GM19395 (cell line): ENCODE data around the gene TIMP3.
"Not testable (repeated sequence)": the region's sequence is repeated elsewhere in the genome, so short reads cannot be mapped to it uniquely, and the experiment has no call there.

Experiments
- ATAC-seq: cut with Tn5 transposase; IDR thresholded peaks from one replicate; pipeline ENCODE4 v1.9.1; 2021; ENCODE audit warnings: mild to moderate bottlenecking, moderate library complexity; ENCODE audit not compliant: unreplicated experiment

The TIMP3 gene

DNA sequence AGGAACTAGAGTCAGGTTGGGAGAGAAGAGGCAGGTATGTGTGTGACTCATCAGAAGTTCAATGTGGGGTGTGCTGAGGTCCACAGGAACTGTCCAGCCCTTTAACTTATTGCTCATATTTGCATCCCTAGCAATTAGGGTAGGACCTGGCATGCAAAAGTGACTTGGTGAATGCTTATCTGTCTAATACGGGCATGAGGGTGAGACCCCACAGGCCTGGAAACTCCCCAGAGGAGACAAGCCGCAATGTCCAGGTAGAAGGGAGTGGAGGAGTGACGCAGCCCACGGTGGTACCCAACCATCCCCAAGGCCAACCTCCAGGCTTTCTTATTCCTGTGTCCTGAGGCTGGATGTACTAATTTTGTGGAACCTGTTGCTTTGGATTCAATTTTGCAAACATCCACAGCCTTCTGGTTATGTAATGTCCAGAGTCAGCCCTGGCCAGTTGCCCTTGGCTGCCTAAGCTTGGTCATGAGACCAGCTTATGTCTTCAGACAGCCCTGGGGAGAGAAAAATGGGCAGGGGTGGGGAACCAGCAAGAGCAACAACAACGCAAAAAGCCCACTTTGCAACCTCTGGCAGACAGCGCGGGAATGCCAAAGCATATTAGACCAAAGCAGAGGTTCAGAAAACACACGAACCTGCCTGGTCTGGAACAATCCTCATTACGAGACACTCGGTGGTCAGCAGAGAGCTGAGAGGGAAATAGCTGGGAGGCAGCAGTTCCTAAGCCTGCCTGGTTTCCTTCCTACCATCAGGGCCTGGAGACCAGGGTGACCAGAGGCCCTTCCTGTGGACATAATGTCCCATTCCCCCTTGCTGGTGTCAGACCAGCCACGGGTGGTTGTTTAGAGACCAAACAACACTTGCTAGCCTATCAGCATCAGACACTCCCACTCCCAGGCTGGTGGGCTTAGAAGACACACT, 49.3 kb downstream of the TIMP3 start:
- ATAC-seq = no peak

DNA sequence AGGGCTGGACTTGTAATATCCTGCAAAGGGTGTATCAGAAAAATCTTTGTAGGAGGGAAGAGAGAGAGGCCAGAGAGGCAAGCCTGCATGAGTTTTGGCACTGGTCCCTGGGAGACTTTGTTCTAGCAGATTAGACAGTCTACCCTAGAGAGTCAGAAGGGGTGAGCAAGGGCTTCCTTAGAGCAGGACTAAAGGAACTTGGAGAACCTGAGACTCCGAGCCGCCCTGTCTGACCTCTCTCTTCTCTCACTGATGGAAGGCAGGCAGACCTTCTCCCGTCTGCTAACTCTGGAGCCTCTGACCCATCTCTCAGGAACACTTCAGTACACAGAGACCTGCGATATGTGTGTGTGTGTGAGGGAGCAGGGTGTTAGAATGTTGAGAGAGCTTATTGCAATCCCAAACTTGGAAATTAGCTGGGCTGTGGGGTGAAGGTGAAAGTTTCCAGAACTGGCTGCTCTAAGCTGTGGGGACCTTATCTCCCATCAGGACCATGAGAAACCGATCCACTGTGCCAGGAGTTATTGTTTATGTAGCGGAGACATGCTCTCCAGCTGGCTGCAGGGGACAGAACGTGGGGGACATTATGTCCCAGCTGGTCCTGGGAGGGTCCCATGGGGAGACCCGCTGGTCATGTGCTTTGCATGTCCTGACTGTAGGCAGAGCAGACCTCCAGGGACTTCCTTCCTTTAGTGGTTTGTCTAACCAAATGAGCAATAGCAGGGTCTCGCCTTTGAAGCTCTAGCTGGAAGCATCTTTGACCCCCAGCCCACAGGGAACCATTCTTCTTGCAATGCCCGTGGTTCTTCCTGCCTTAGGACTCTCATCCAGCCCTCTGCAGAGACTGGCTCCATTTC, 51.1 kb downstream of the TIMP3 start:
- ATAC-seq = no peak

DNA sequence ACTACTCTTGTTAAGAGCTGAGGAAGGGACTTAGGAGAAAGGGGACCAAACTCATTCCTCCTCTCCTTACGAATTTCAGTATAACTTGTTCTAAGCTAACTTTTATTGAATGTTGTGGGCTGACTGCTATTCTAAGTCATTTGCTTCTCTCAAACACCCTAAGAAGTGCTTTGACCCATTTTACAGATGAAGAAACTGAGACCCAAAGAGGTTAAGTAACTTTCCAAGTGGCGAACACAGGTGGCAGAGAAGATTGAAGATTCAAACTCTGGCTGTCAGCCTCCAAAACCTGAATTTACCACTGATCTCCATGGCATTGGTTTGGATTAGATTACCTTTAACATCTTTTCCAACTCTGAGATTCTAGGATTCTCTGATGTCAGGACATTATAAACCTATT, 52.2 kb downstream of the TIMP3 start:
- no peak for ATAC-seq

DNA sequence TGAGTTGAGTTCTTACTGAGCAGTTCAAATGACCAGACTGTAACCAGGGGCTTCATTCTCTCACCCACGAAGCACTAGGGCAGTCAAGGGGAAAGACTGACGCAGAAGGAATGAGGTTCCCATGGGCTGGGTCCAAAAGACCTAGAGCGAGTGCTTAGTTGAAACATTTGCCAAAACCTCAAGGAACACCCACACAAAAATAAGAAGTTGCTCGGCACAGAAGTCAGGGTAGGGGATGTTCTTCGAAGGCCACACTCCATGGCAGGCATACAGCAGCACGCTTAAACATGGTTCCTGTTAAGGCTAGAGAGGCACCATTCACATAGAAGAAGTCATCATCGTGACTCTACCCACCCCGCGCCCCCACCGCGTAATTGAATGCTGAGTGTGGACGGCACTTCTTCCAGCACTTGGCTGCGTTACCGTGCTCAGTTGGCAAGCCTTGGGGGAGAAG, 52.9 kb downstream of the TIMP3 start:
- ATAC-seq = no peak

DNA sequence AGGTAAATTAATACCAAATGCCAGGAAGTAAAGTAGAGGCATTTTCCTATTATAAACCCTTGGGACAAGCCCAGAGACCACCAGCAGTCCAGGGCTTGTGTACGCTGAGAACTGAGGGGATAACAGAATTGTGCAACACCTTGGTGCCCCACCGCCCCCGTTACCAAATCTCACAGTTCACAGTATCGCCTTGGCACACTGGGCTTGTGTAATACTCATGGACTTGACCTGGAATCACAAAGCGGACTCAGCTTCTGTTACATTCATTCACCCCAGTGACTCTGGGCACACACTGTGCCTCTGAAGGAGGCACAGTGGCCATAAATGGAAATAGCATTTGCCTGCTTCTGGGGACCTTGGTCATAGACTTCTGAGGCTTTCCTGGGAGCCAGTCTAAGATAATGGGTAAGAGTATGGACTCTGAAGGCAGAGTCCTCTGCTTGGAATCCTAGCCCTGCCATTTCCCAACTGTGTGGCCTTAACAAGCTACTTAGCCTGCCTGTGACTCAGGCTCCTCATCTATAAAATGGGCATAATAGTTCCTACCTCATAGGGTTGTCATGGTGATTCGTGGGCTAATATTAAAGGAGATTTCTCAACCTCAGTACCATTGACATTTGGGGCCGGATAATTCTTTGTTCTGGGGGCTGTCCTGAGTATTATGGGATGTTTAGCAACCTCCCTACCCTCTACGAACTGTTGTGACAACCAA, 53.7 kb downstream of the TIMP3 start:
- no peak for ATAC-seq

DNA sequence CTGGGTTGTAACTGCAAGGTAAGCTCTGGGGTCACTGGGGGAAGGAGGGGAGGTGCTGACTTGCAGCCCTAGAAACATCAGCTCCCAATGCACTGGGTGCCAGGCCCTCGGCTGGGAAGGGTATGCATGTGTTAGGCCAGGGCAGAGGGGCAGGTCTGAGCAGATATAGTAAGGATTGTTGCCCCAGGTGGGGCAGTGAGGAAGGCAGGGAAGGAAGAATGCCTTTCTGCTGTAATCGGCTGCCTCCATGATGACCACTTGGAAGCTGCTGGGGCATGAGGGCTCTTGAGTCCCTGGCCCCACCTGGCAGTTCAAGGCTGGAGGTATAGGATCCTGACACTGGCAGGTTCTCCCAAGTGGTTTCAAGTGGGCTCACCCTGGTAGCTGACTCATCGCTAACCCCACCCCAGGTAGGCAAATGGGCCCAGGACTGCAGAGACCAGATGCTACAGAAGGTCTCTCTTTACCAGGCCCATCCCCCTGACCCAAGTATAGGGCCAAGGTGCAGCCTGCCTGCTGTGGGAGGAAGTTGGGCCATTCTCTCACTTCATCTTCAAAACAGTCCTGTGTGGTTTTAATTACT, 56.7 kb downstream of the TIMP3 start:
- no peak for ATAC-seq

DNA sequence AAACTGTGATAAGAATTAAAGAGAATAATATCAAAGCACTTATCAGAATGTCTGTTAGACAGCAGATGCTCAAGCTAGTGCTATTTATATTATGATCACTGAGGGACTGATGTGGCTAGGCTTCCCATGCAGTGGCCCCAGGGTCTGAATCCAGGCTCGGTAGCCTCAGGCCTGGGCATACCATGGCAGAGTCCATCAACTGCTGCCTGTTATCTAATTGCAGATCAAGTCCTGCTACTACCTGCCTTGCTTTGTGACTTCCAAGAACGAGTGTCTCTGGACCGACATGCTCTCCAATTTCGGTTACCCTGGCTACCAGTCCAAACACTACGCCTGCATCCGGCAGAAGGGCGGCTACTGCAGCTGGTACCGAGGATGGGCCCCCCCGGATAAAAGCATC, 57.5 kb downstream of the TIMP3 start:
- no peak for ATAC-seq

DNA sequence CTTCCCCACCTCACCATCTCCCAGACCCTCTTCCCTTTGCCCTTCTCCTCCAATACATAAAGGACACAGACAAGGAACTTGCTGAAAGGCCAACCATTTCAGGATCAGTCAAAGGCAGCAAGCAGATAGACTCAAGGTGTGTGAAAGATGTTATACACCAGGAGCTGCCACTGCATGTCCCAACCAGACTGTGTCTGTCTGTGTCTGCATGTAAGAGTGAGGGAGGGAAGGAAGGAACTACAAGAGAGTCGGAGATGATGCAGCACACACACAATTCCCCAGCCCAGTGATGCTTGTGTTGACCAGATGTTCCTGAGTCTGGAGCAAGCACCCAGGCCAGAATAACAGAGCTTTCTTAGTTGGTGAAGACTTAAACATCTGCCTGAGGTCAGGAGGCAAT, 58.2 kb downstream of the TIMP3 start:
- no peak for ATAC-seq

DNA sequence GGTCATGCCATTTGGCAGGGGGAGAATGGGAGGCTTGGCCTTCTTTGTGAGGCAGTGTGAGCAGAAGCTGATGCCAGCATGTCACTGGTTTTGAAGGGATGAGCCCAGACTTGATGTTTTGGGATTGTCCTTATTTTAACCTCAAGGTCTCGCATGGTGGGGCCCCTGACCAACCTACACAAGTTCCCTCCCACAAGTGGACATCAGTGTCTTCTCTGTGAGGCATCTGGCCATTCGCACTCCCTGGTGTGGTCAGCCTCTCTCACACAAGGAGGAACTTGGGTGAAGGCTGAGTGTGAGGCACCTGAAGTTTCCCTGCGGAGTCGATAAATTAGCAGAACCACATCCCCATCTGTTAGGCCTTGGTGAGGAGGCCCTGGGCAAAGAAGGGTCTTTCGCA, 59.8 kb downstream of the TIMP3 start:
- ATAC-seq = no peak

DNA sequence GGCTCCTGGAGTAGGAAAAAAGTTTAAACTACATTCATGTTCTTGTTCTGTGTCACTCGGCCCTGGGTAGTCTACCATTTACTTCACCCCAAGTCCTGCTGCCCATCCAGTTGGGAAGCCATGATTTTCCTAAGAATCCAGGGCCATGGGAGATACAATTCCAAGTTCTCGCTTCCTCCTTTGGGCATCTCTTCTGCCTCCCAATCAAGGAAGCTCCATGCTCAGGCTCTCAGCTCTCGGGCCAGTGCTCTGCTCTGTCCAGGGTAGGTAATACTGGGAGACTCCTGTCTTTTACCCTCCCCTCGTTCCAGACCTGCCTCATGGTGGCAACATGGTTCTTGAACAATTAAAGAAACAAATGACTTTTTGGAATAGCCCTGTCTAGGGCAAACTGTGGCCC, 60.6 kb downstream of the TIMP3 start:
- no peak for ATAC-seq

DNA sequence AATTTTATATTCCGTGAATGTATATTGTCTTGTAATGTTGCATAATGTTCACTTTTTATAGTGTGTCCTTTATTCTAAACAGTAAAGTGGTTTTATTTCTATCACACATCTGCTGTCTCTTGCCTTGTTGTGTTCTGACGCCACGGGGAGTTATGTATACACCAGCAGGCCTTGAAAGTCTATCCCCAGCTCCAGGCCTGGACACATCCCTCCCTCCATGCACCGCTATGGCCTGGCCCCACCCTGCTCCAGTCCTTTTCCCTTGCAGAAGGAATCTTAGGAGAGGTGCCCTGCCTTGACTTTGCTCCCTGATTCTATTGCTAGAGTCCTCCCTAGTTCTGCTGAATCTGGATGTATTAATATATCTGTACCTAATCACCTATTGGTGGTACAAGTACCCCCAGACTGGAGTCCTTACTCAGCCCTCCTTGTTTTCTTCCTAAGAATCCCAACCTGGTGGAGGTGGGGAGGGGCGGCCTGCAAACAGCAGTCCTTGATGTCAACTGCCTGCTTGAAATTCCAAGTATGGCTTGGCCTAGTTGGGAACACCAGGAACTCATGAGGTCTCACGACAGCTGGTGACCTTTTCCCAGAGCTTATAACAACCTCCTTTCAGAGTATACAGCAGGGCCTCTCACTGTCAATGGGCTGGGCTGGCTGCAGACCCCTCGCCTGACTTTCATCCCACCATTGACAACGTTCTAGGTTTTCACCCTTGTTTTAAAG, 61.6 kb downstream of the TIMP3 start:
- no peak for ATAC-seq

DNA sequence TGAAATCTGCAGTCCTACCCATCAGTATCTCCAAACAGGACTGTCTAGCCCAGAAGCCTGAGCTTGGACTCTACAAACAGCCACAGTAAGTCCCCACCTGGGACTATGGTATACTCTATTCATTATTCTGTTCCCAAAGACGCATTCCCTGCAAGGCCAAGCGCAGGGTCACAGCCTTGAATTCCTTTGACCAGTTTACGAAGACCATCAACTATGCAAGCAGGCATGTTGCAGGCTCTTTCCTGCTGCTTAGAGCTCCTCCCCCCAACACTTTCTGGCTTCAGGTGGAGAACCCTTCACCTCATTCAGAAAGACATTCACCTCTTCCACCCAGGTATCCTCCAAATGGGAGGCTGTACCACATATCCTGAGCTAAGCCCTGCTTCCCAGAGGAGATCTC, 62.5 kb downstream of the TIMP3 start:
- no peak for ATAC-seq

DNA sequence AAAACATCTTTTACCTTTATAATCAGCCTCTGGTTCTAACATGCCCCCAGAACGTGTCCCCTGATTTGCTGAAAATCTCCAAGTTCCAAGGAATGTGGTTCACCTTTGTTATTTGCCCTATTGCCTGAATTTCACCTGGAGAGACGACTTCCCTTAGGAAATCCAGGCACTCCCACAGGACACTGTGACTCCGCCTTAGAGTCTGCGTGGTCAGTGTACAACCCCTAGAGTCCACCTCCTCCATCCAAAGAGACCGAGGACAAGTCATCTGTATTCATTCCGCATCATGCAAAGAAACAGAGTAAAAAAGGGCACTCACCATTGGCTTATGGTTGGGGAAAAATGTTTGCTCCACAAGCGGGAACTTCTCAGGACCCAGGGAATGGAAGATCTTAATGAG, 63.1 kb downstream of the TIMP3 start:
- ATAC-seq = no peak

DNA sequence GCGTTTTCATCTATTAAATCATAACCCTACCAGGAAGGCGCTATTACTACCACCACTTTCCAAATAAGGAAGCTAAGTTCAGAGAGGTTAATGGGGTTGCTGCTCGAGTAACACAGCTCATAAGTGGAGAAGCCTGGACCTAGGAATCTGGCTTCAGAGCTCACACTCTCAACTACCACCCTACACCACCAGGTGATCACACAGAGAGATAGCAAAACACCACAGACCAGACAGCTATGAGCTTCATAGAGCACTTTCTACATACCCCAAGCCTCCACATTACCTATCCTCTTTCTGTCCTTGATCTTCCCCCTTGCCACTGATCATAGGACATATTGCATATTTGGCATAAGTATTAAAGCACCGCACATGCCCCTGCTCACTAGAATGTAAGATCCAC, 65.4 kb downstream of the TIMP3 start:
- no peak for ATAC-seq

DNA sequence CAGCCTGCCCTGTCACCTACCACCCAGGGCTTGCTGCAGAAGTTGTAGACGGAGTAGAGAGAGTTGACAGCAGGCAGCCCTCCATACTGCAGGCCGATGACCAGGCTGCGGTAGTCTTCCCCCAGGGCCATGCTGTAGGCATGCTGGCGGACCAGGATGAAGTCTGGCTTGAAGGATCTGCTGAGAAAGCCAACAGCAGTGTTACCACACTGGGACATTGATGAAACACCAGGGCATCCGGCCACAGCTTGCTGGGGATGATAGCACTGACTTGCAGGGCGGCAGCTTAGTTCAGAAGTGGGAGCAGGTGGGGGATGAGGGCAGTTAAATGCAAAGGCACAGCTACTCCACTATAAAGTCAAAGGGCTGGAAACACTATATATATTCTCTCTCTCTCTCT, 67.4 kb downstream of the TIMP3 start:
- no peak for ATAC-seq

DNA sequence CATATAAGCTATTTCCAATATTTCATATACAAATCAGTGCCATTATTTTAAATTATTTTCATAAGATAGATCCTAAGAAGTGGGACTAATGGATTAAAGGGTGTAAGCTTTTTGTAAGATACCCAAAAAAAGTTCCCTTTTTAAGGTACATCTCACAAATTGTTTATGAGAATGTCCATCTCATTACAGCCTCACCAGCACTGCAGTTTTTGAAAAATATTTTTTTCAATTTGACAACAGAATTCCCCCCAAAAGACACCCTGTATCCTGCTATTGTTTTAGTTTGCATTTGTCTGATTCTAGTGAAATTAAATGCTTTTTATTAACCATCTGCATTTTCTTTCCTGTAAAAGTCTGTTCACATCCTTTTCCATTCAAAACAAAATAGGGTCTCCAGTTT, 69.0 kb downstream of the TIMP3 start:
- ATAC-seq = no peak

DNA sequence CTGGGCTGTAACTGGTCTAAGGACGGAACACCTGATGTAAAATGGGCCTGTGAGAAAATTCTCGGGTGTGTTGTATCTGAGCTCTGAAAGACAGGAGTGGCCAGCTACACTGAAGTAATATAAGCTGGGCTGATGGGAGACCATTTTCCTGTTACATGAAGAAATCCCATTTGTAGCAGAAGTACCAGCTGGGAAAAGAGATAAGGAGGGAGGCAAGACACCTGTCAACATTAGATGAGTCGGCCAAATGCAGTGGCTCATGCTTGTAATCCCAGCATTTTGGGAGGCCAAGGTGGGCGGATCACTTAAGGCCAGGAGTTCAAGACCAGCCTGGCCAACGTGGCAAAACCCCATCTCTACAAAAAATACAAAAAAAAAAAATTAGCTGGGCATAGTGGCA, 72.1 kb downstream of the TIMP3 start:
- ATAC-seq = not testable (repeated sequence)

DNA sequence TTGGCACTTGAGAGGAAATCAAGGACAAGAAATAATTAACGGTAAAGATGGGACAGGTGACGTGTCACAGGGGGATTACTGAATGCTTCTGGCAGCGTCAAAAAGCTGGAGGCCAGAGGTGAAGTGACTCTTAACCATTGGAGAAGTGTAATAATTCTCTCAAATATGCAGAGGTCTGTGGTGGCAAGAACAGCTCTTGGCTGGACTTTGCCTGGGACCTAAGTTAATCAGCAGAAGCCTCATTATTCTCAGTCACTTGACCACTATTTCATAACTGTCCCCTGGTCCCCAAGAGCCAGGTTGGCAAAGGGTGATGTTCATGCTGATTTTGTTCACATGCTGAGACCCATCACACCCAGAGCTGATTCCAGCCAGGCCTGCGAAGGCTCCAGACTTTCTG, 72.9 kb downstream of the TIMP3 start:
- ATAC-seq = no peak

DNA sequence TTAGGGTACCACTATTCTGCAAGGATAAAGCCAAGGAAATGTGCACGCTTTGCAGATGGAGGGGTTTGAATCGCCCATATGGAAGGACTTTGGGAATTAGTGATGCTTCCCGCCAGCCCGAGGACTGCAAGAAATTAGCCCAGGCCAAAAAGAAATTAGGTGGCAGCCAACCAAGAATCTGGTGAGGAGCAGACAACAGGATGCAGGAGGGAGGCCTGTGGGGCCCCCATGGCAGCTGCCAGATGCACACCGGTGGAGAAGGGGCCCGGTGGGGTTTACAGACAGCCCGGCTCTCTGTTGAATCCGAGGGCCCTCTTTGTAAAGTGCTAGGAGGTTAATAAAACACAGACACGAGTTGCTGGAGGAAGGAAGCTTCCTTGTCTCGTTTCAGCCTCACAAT, 73.5 kb downstream of the TIMP3 start:
- no peak for ATAC-seq

DNA sequence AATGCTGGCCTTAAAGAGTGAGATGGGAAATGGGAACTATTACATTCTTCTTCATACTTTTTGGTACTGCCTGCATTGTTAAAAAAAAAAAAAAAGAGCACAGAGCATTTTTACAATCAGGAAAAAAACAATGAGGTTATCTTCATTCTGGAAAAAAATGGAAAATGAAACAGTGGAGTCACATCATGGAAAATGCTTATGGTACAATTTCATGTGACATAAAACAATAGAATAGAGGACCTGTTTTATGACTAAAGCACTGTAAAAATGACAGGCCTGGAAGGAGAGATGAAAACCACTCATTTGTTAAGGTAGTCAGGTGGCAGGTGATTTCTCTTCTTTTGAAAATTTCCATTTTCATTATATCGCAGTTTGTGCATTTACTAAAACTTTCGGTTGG, 75.0 kb downstream of the TIMP3 start:
- no peak for ATAC-seq
